H9 (cell line): ENCODE results near the gene ATP10B. TPM values are rescaled to one million over a fixed set of nuclear protein-coding genes. Genes with fewer than 3 reads are reported as not detected.

Experiments used
- DNase-seq: peaks from one replicate; pipeline ENCODE4 v3.0.0-alpha.2; 2017
- H2AFZ ChIP-seq: one replicate; pipeline ENCODE4 v1.6.1; 2013; ENCODE audit warnings: mild to moderate bottlenecking, low read length, control low read depth, moderate library complexity
- H2AK5ac ChIP-seq: 2 replicates; pipeline ENCODE4 v1.6.1; 2013; ENCODE audit warnings: low read length, control low read depth, mixed read lengths; ENCODE audit not compliant: insufficient read length
- H2BK120ac ChIP-seq: one replicate; pipeline ENCODE4 v1.6.1; 2013; ENCODE audit warnings: low read depth, mild to moderate bottlenecking, low read length, control low read depth, inconsistent platforms; ENCODE audit not compliant: poor library complexity, severe bottlenecking
- H2BK12ac ChIP-seq: 2 replicates; pipeline ENCODE4 v1.6.1; 2013; ENCODE audit warnings: low read length, control low read depth, mixed read lengths, low read depth; ENCODE audit not compliant: insufficient read length
- H2BK15ac ChIP-seq: 2 replicates; pipeline ENCODE4 v1.6.1; 2013; ENCODE audit warnings: low read depth, low read length, control low read depth
- H2BK20ac ChIP-seq: one replicate; pipeline ENCODE4 v1.6.1; 2013; ENCODE audit warnings: low read depth, mild to moderate bottlenecking, low read length, control low read depth, inconsistent platforms; ENCODE audit not compliant: poor library complexity, severe bottlenecking
- H2BK5ac ChIP-seq: 2 replicates; pipeline ENCODE4 v1.6.1; 2013; ENCODE audit warnings: low read length, control low read depth, mixed read lengths; ENCODE audit not compliant: insufficient read length
- H3K14ac ChIP-seq: 2 replicates; pipeline ENCODE4 v1.6.1; 2013; ENCODE audit warnings: low read length, control low read depth; ENCODE audit not compliant: insufficient read depth
- H3K18ac ChIP-seq: 2 replicates; pipeline ENCODE4 v1.6.1; 2013; ENCODE audit warnings: low read depth, mild to moderate bottlenecking, mixed read lengths, low read length, control low read depth; ENCODE audit not compliant: insufficient read length
- H3K23ac ChIP-seq: 2 replicates; pipeline ENCODE4 v1.6.1; 2013; ENCODE audit warnings: low read length, control low read depth, mixed read lengths, low read depth; ENCODE audit not compliant: insufficient read length
- H3K23me2 ChIP-seq: 2 replicates; pipeline ENCODE4 v1.6.1; 2013; ENCODE audit warnings: low read depth, mild to moderate bottlenecking, mixed read lengths, low read length, control low read depth; ENCODE audit not compliant: insufficient read length, poor library complexity, severe bottlenecking
- H3K27ac ChIP-seq: 2 replicates; pipeline ENCODE4 v1.5.1; 2013; ENCODE audit warnings: low read length, control low read depth, mixed read lengths, low read depth; ENCODE audit not compliant: insufficient read length
- H3K27me3 ChIP-seq: 2 replicates; pipeline ENCODE4 v1.6.1; 2013; ENCODE audit warnings: low read length, control low read depth, inconsistent platforms; ENCODE audit not compliant: insufficient read depth
- H3K4ac ChIP-seq: 2 replicates; pipeline ENCODE4 v1.6.1; 2013; ENCODE audit warnings: low read depth, mild to moderate bottlenecking, control low read depth, inconsistent platforms, low read length, moderate library complexity
- H3K4me1 ChIP-seq: 2 replicates; pipeline ENCODE4 v1.6.1; 2013; ENCODE audit warnings: low read length, control low read depth, inconsistent platforms; ENCODE audit not compliant: insufficient read depth
- H3K4me2 ChIP-seq: 2 replicates; pipeline ENCODE4 v1.6.1; 2013; ENCODE audit warnings: low read length, control low read depth, mixed read lengths; ENCODE audit not compliant: insufficient read length, insufficient read depth
- H3K56ac ChIP-seq: 2 replicates; pipeline ENCODE4 v1.6.1; 2013; ENCODE audit warnings: low read depth, mild to moderate bottlenecking, mixed read lengths, low read length, control low read depth; ENCODE audit not compliant: insufficient read length
- H3K79me1 ChIP-seq: 2 replicates; pipeline ENCODE4 v1.6.1; 2013; ENCODE audit warnings: low read depth, mild to moderate bottlenecking, moderate library complexity, low read length, control low read depth, inconsistent platforms; ENCODE audit not compliant: insufficient read depth, poor library complexity, severe bottlenecking
- H3K79me2 ChIP-seq: 2 replicates; pipeline ENCODE4 v1.6.1; 2013; ENCODE audit warnings: low read length, control low read depth, inconsistent platforms; ENCODE audit not compliant: insufficient read depth
- H3K9ac ChIP-seq: 2 replicates; pipeline ENCODE4 v1.6.1; 2013; ENCODE audit warnings: low read length, control low read depth, mixed read lengths; ENCODE audit not compliant: insufficient read length; ENCODE audit errors: extremely low read depth
- H3K9me3 ChIP-seq: one replicate; pipeline ENCODE4 v1.6.1; 2013; ENCODE audit warnings: low read depth, low read length, inconsistent platforms; ENCODE audit not compliant: control insufficient read depth
- H3T11ph ChIP-seq: one replicate; pipeline ENCODE4 v1.6.1; 2013; ENCODE audit warnings: mild to moderate bottlenecking, low read length, control low read depth, inconsistent platforms
- H4K20me1 ChIP-seq: one replicate; pipeline ENCODE4 v1.6.1; 2013; ENCODE audit not compliant: control insufficient read depth, insufficient read length, insufficient read depth
- H4K5ac ChIP-seq: 2 replicates; pipeline ENCODE4 v1.6.1; 2013; ENCODE audit warnings: low read depth, mild to moderate bottlenecking, mixed read lengths, low read length, control low read depth; ENCODE audit not compliant: insufficient read length
- H4K8ac ChIP-seq: replicated peaks from 2 replicates; pipeline ENCODE4 v1.6.1; 2013; ENCODE audit warnings: low read length, control low read depth, mixed read lengths, low read depth; ENCODE audit not compliant: insufficient read length
- H4K91ac ChIP-seq: 2 replicates; pipeline ENCODE4 v1.6.1; 2013; ENCODE audit warnings: low read depth, mild to moderate bottlenecking, moderate library complexity, mixed read lengths, low read length, control low read depth; ENCODE audit not compliant: insufficient read length
- H3K27ac Mint-ChIP-seq, 3 experiments: 2 replicates in 2 of 3; 3 replicates in 1 of 3; pipeline ENCODE4 v1.8.0; 2020 to 2021; ENCODE audit warnings: mixed read lengths in 3 of 3, mild to moderate bottlenecking in 1 of 3, moderate library complexity in 1 of 3
- H3K27me3 Mint-ChIP-seq: 2 replicates; pipeline ENCODE4 v1.8.0; 2021; ENCODE audit warnings: low read depth, mild to moderate bottlenecking, moderate library complexity, mixed read lengths
- H3K36me3 Mint-ChIP-seq, 3 experiments: 2 replicates in 2 of 3; 3 replicates in 1 of 3; pipeline ENCODE4 v1.8.0; 2020 to 2021; ENCODE audit warnings: low read depth in 3 of 3, mixed read lengths in 3 of 3; ENCODE audit not compliant: insufficient read depth in 1 of 3
- H3K4me1 Mint-ChIP-seq, 2 experiments: 2 replicates each; pipeline ENCODE4 v1.8.0; 2020; ENCODE audit warnings: mixed read lengths in 2 of 2
- H3K4me3 Mint-ChIP-seq, 2 experiments: 2 replicates in 1 of 2; 3 replicates in 1 of 2; pipeline ENCODE4 v1.8.0; 2020 to 2021; ENCODE audit warnings: mild to moderate bottlenecking in 2 of 2, mixed read lengths in 2 of 2, moderate library complexity in 1 of 2
- H3K9me3 Mint-ChIP-seq, 2 experiments: 2 replicates in 1 of 2; 3 replicates in 1 of 2; pipeline ENCODE4 v1.8.0; 2020; ENCODE audit warnings: mild to moderate bottlenecking in 2 of 2, mixed read lengths in 2 of 2, moderate library complexity in 1 of 2
- CTCF ChIP-seq: fragments of 200-600 bp; sonication (generic); conservative IDR thresholded peaks from 3 replicates; pipeline ENCODE4 v1.8.0; 2021; ENCODE audit warnings: antibody characterized with exemption, mild to moderate bottlenecking
- WGBS: extraction: QIAGEN DNeasy Blood & Tissue Kit; methylation state at CpG from one replicate; pipeline ENCODE4 v1.1.7; 2013; ENCODE audit warnings: missing lambda C conversion rate, low lambda C conversion rate, mixed read lengths; ENCODE audit not compliant: insufficient read length; ENCODE audit errors: extremely low coverage; 5-methylcytosine and 5-hydroxymethylcytosine counted together
- total RNA-seq: library from RNA; stranded (reverse); gene quantifications from 2 replicates; pipeline ENCODE4 v1.2.1, GENCODE V29; 2021

ATP10B gene
- total RNA-seq, 1 experiment from 2014 or later: 0.42 TPM

DNA sequence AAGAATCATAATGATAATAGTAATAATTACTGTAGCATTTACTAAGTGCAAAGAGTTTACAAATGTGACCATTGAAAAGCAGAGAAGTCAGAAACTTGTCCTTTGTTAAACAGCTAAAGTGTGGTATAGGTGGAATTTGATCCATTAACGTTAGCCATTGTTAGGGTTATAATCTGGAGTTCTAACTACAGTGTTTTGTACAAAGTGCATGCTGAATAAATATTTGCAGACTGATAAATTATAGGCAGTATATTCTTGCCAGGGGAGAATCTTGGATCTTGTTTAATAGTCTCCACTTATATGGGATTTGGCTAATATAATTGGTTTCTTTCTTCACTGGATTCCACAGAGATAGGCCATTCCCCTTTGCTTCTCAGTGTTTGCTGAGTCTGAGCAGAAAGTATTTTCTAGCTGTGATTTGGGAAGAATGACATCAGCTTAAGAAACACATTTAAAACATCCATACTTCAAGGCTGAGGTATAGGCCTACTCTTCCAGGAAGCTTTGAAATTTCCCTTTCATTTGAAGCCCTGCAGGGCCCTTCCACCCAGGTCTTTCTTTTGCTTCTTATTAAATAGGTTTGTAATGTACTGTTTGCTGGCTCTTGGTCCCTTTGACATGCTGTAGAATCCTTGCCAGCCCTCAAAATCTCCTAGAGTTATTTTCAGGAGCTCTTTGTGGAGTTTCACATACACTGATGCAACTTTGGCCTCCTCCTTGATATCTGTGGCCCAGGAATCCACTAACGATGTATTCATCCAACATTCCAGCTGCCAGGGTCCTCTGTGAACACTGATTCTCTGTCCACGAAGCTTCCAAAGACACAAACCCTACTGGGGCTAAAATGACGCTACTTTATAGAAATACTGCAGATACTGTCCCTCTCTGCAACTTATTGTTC lies 51.4 kb downstream of the ATP10B start:
- Histone ChIP-seq H3K14ac (no peak overlapping the region), H3K4me1 (no peaks in the 10 kb centered on the region), H4K91ac (no peak overlapping the region), H2AFZ (no peak overlapping the region), H3K27me3 (no peaks in the 10 kb centered on the region), H3K18ac (no peak overlapping the region), H3K4me2 (no peak overlapping the region), H3K79me1 (no peaks in the 10 kb centered on the region), H4K8ac (no peak overlapping the region), H2AK5ac (no peak overlapping the region), H3K23ac (no peak overlapping the region), H4K20me1 (no peaks in the 10 kb centered on the region), H3K23me2 (no peaks in the 10 kb centered on the region), H2BK20ac (no peak overlapping the region), H2BK120ac (no peak overlapping the region), H3T11ph (no peak overlapping the region), H3K4ac (no peak overlapping the region), H2BK5ac (no peak overlapping the region), H2BK15ac (no peak overlapping the region), H3K27ac (no peak overlapping the region), H3K79me2 (no peaks in the 10 kb centered on the region), H3K56ac (no peak overlapping the region), H2BK12ac (no peak overlapping the region), H4K5ac (no peak overlapping the region), H3K9me3 (no peaks in the 10 kb centered on the region), H3K9ac (no peak overlapping the region)
- WGBS: no CpG with 5 or more reads among the region's 4 CpGs
- Mint-ChIP-seq H3K9me3 (no peaks in the 10 kb centered on the region), H3K27me3 (peaks cover 3% of the 10 kb centered on the region), H3K4me3 (no peak overlapping the region), H3K27ac (no peak overlapping the region; a peak in 1 of 7 replicates), H3K4me1 (no peaks in the 10 kb centered on the region), H3K36me3 (no peaks in the 10 kb centered on the region; a peak in 1 of 7 replicates)
- no peak for TF ChIP-seq CTCF
- DNase-seq: no peak
